HG02938 (cell line): ENCODE data around the gene PLEKHS1.

Source experiments
- ATAC-seq: cut with Tn5 transposase; IDR thresholded peaks from one replicate; pipeline ENCODE4 v1.9.1; 2021; ENCODE audit warnings: mild to moderate bottlenecking, moderate library complexity; ENCODE audit not compliant: unreplicated experiment

PLEKHS1 gene

GRCh38 chr10:113751181-113751732 lies at the start of gene PLEKHS1:
TSS of gene PLEKHS1 (plus strand) at chr10:113751682. CDS start at chr10:113755278, 3,596 bp downstream.
- no peak for ATAC-seq

DNA sequence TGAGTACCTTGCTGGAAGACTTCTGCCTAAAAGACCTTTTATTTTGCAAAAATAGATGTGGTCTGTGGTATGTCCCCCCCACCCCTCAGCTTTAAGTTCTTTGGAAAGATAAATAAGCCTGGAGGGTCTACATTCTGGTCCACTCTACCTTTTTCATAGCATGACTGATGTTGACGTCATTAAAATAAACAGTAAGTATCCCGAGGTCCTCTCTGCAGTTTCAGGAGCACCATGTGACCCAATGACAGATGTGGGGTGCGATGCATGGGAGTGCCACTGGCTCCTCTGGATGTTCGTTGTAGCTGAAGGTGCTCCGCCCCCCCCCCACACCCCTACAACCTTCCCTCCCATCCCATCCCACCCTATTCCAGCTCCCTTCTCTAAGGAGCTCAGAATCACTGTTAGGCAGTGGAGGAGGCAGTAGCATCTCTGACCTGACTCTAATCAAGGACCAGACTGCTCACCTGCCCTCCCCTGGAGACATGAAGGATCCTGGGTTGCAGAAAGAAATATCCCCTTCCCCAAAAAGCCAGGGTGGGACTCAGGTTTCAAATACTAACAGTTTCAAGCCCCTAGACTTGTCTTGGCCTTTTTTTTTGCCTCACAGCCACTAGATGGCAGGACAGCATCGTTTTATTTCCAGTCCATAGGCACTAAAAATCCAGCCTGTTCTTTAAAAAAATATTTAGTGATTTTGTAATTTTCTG lies 46.7 kb upstream of the PLEKHS1 start:
- ATAC-seq, result no peak

GRCh38 chr10:113705344-113705652 lies 46.2 kb upstream of the PLEKHS1 start:
- no peak for ATAC-seq

DNA sequence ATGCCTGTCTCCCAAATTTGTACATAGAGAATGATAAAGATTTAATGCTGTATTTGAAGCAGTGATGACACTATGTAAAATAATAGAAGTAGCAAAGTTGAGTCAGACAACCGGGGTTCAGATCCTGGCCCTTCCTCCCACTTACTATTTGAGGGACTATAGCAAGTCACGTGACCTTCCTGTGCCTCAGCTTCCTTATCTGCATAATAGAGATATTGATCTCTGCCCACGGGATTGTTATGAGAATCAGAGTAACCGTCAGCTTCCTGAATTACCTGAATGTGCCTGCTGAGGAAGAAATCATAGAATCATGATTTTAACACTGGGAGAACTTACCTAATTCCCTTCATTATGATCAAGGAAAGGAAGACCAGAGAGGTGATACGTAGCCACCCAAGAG lies 44.9 kb upstream of the PLEKHS1 start:
- no peak for ATAC-seq

GRCh38 chr10:113708640-113709039 lies 42.8 kb upstream of the PLEKHS1 start:
- no peak for ATAC-seq

DNA sequence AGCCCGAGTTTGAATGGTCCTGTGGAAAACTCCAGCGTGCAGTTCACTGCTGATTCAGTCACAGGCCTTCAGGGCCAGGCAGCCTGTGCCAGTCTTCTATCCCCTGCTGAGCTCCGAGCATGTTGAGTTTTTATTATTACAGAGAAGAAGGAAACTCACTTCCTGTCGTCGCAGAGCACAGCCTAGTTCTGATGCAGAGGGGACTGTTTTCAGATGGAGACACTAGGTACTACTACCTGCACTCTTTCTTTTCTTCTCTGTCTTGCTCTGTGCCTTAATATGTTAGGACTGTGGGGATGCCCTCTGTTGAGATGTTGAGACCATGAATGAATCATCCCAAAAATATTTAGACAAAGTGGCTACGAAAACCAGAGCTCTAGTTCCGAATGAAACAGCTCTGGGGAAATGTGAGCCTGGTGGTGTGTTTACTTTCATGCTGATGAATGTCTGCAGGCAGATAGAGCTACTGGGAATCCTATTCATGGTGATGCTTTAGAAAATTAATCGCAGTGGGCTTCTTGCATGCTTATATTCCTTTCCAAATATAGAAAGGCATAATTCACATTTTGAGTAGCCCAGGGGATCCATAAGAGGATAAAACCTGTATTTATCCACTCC lies 42.2 kb upstream of the PLEKHS1 start:
- ATAC-seq, result no peak

DNA sequence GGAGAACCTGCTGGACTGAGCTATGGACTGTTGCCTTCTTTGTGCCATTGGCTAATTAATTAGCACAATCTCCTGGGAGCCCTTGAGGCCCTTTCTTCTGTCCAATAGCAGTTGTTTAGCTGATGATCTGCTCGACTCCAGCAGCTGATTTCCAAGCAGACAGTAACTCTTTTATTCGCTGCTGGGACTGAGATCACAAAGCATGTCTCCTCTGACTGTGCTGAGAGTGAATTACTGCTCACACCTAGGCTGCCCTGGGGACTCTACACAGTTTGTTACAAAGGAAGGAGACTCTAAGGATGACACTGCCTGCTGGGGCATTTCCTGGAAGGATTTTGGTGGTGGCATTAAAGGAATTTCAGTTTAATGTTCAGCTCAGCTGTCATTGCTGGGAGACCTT lies 40.3 kb upstream of the PLEKHS1 start:
- ATAC-seq, result no peak

DNA sequence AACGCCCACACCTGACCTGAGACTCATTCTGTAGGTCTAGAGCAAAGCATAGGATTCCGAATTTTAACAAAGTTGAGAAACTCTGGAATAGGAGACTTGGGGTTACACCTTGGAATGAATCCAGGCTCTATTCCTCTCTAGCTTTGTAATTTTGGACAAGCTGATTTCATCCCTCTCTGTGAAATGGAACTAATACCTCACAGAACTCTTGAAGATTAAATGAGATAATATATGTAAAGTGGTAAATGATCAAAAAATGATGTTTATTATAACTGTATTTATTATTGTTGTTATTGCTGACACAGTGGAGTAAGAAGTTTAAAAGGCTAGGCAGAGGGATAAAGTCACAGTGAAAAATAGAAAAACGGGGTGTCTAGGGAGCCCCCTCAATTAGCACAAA lies 39.5 kb upstream of the PLEKHS1 start:
- ATAC-seq, result no peak

DNA sequence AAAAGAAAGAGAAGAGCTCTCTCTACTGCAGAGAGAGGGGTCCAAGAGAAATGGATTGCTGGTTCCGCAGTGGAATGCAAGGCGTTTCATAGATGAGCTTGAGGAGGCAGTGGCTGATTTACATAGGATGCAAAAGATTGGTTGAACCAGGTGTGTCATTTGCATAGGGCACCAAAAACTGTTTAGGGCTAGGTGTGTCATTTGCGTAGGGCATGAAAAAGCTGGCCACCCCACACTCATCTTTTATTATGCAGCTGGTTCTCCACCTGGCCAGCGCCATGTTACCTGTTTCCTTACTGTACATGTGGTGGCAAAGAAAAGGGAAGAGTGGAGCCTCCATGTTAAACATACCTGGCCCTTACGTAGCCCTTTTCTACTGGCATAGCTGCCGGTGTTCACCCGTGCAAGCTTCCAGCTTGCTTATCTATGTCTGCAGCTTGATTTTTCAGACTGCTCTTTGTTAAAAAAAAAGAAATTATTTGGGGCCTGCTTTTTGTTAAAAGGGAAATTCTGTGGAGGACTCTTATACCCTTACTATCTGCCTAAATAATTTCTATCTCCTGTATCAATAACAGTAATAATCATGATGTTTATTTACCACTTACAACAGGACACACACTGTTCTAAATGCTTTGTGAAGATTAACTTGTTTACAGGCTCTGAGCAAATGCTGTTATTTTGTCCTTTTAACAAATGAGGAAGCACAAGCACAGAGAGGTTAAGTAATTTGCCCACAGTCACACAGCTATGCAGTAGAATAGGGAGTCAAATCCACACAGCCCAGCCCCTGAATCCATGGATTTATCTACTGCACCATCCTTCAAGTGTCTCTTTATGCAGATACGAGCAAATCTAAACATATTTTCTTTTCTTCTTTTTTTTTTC lies 38.5 kb upstream of the PLEKHS1 start:
- no peak for ATAC-seq

GRCh38 chr10:113713640-113713982 lies 37.9 kb upstream of the PLEKHS1 start:
- ATAC-seq, result no peak

DNA sequence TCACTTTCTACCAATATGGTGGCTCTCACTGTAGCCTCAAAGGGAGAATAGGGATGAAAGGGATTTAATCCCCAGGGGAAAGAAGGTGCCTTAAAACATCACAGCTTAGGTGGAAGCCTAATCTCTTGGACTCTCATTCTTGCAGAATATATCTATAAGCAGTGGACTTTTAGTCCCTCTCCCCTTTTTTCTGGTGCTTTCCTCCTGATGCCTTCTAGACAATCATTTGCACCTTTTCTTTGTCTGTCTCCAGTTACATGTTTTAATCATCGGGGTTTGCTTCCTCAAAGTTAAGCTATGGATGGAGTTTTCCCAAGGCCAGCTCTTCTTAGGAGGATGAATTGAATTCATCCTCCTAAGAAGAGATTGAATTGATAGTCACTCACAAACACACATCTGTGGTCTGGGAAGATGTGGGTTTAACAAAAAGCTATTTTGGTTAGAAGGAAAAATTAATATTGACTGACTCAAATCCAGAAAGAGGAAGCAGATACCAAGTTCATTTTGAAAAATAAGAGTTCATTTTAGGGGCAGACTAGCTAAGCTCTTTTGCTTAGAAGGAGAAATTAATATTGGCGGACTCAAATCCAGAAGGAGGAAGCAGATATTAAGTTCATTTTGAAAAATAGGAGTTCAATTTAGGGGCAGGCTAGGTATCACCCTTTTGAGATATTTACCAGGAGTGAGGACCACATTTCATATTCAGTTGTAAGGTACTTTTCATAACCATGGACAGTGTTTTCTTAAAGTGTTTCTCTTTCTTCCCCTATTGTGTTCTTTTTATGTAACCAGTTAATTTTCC lies 35.2 kb upstream of the PLEKHS1 start:
- ATAC-seq, result no peak

GRCh38 chr10:113718969-113719822 lies 32.3 kb upstream of the PLEKHS1 start:
- ATAC-seq, result no peak

- ATAC-seq, result no peak
These were observed 31.1 kb upstream of the PLEKHS1 start for GRCh38 chr10:113720386-113720785.

GRCh38 chr10:113732160-113732881 lies 19.2 kb upstream of the PLEKHS1 start:
- ATAC-seq, result no peak

DNA sequence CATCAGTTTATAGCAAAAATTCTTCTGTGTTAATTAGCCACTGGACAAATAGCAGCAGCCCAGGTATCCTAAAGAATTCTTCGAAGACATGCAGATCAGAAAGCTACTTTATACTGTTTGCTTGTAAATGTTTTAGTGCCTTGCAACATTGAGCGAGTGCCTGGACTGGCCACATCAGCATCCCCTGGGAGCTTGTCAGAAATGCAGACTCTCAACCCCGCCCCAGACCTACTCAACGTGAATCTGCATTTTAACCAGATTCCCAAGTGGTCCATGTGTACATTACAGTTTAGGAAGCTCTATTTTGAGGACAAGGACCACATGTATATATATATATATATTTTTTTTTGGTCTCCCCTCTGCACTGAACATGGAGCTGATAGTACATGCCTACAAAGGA lies 18.5 kb upstream of the PLEKHS1 start:
- no peak for ATAC-seq

DNA sequence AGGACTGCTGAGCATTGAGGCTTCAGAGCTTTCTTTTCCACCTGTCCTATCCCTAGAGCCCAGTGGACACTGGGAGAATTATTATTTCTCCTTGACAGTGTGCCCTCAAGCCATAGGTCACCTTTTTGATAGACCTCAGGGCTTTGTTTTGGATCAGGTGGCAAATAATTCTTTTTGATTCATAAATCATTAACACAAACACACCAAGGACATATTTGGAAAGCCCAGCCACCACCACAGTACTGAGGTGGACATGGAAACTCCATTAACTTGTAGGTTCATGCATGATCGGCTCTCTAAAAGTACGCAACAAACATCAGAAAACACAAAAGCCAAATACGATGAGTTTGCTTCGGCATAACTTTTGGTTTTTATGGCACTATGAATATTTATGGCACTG lies 17.8 kb upstream of the PLEKHS1 start:
- no peak for ATAC-seq

DNA sequence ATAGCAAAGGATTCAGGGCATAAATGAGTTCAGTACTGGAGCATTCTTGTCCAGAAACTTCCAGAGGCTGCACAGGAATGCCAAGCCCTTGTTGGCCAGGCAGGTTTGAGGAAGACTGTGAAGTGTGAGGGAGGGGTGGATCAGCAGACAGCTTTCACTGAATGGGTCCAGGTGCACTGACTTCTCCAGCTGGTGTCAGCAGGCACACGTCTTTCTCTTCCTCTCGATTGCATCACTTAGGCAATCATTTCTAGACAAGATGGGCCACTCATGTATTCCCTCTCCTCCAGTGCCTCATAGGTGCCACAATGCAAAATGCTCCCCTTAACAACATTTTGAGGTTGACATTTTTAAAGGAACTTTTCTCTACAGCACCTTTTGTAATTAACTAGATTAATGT lies 15.6 kb upstream of the PLEKHS1 start:
- ATAC-seq, result no peak

GRCh38 chr10:113736576-113736975 lies 14.9 kb upstream of the PLEKHS1 start:
- ATAC-seq, result no peak

GRCh38 chr10:113739031-113739430 lies 12.5 kb upstream of the PLEKHS1 start:
- ATAC-seq, result no peak
